ENCODE results near the gene TENT4B. TPM values are rescaled to one million over a fixed set of nuclear protein-coding genes. Genes with fewer than 3 reads are reported as not detected.

The TENT4B gene
- total RNA-seq, 1 donor from 2014 or later, result 6.5 TPM

GRCh38 chr16:50254072-50254471 lies 101.0 kb downstream of the TENT4B start:
- no peak for DNase-seq (ENCODE audit: low read depth in 2 of 2)

GRCh38 chr16:50255538-50255937 lies 102.4 kb downstream of the TENT4B start:
- DNase-seq (ENCODE audit: low read depth in 2 of 2), result no peak

- no peak for DNase-seq (ENCODE audit: low read depth in 2 of 2)
Observed at GRCh38 chr16:50256604-50257003, 103.5 kb downstream of the TENT4B start.

GRCh38 chr16:50257876-50258275 lies 104.8 kb downstream of the TENT4B start:
- no peak for DNase-seq (ENCODE audit: low read depth in 2 of 2)

GRCh38 chr16:50259334-50260205 lies 106.5 kb downstream of the TENT4B start:
- DNase-seq (ENCODE audit: low read depth in 2 of 2), result no peak

GRCh38 chr16:50260206-50261159 lies 107.4 kb downstream of the TENT4B start:
- no peak for DNase-seq (ENCODE audit: low read depth in 2 of 2)

- DNase-seq (ENCODE audit: low read depth in 2 of 2), result no peak
Observed at GRCh38 chr16:50261160-50261706, 108.1 kb downstream of the TENT4B start.

GRCh38 chr16:50261707-50262235 lies 108.7 kb downstream of the TENT4B start:
- no peak for DNase-seq (ENCODE audit: low read depth in 2 of 2)

GRCh38 chr16:50263060-50263909 lies 110.2 kb downstream of the TENT4B start:
- no peak for DNase-seq (ENCODE audit: low read depth in 2 of 2)

- no peak for DNase-seq (ENCODE audit: low read depth in 2 of 2)
Observed at GRCh38 chr16:50263940-50264929, 111.1 kb downstream of the TENT4B start.

- DNase-seq (ENCODE audit: low read depth in 2 of 2), result peak in 1 of 2 donors; percentile 19
Observed at GRCh38 chr16:50265260-50265659, 112.2 kb downstream of the TENT4B start.

- DNase-seq (ENCODE audit: low read depth in 2 of 2), result no peak
Observed at GRCh38 chr16:50265716-50266336, 112.7 kb downstream of the TENT4B start.

- peak in 1 of 2 donors; percentile 52 for DNase-seq (ENCODE audit: low read depth in 2 of 2)
Observed at GRCh38 chr16:50266337-50267091, 113.4 kb downstream of the TENT4B start, which contains the start of gene ADCY7. ADCY7 (plus strand) TSS chr16:50266551; CDS start chr16:50288180, 21,629 bp downstream.

- no peak for DNase-seq (ENCODE audit: low read depth in 2 of 2)
Observed at GRCh38 chr16:50267151-50267631, 114.1 kb downstream of the TENT4B start.

- no peak for DNase-seq (ENCODE audit: low read depth in 2 of 2)
Observed at GRCh38 chr16:50267651-50268050, 114.5 kb downstream of the TENT4B start.

- DNase-seq (ENCODE audit: low read depth in 2 of 2), result no peak
Observed at GRCh38 chr16:50268352-50268751, 115.2 kb downstream of the TENT4B start.

GRCh38 chr16:50269061-50269705 lies 116.1 kb downstream of the TENT4B start:
- DNase-seq (ENCODE audit: low read depth in 2 of 2), result no peak
